C4-2B (cell line): ENCODE measurements around the gene TPD52L1.

Experiments used
- H3K27ac ChIP-seq: fragments of 450-650 bp; 2 replicates; pipeline ENCODE4 v1.5.1; 2017
- CTCF ChIP-seq: fragments of 450-650 bp; conservative IDR thresholded peaks from 2 replicates; pipeline ENCODE4 v1.5.1; 2017; ENCODE audit warnings: mild to moderate bottlenecking
- ZFX ChIP-seq: fragments of 450-650 bp; IDR thresholded peaks from 2 replicates; pipeline ENCODE4 v1.6.1; 2017

The TPD52L1 gene

DNA sequence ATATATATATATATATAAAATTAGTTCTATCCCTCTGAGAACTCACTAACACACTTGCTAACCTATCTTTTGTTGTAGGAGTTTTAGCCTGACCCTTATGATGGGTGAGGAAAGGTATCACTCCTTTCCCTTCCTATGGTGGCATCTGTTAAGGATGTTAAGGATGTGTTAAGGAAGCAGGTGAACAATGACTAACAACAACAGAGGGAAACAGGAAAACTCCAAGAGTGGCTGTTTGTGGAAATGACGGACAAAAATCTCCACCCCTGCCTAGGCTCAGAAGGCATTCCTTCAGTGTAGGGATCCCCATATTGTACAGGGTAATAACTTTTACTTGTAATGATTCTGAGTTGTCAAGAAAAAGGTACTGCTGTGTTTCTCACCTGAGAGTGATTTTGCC is 8.8 kb upstream of the TPD52L1 start:
- TF ChIP-seq ZFX, result no peak
- TF ChIP-seq CTCF, result no peak

GRCh38 chr6:125149256-125150144 is 4.1 kb upstream of the TPD52L1 start:
- TF ChIP-seq CTCF (no peak), ZFX (no peak)
- no peak overlapping the region for H3K27ac ChIP-seq

More for the DNA sequence above, 8.8 kb upstream of the TPD52L1 start:
- no peak overlapping the region for H3K27ac ChIP-seq

GRCh38 chr6:125151700-125152099 is 1.9 kb upstream of the TPD52L1 start:
- TF ChIP-seq ZFX (no peak), CTCF (no peak)
- no peak overlapping the region for H3K27ac ChIP-seq

GRCh38 chr6:125154118-125154760 is 666 bp downstream of the TPD52L1 start:
- TF ChIP-seq CTCF (no peak), ZFX (no peak)
- H3K27ac ChIP-seq, result peak overlapping the region; percentile 89

DNA sequence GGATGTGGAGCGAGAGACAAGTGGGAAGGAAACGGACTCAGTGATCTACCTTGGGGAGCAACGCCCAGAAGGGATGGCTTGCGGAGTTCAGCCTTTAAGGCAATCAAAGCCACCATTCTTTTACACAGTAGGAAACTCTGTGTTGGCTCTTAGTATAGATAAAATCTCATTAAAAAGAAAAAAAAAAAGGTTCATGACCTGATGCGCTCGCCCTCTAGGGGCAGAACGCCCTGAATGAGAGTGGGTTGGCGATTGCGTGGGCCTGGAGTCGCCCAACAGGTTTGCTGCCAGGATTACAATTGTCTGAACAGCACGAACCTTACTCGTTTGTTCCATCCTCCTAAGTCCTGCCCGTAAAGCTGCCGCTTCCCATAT is 1.2 kb downstream of the TPD52L1 start:
- H3K27ac ChIP-seq, result peak overlapping the region; percentile 89
- TF ChIP-seq CTCF (peak; percentile 73), ZFX (no peak)

- H3K27ac ChIP-seq, result peak overlapping the region; percentile 89; the same call in 1 of the 2 replicates
- TF ChIP-seq ZFX (no peak), CTCF (no peak)
Measured at GRCh38 chr6:125155344-125155743, 1.8 kb downstream of the TPD52L1 start.

- H3K27ac ChIP-seq, result no peak overlapping the region
- TF ChIP-seq CTCF, result no peak
- TF ChIP-seq ZFX, result no peak
Measured at GRCh38 chr6:125156496-125156895, 2.9 kb downstream of the TPD52L1 start.
